Panc1 (cell line): Measurements from ENCODE around the gene ERG.

Experiments
- CTCF ChIP-seq: fragments of 450-650 bp; IDR thresholded peaks from 2 replicates; pipeline ENCODE4 v1.5.1; 2017; ENCODE audit warnings: mild to moderate bottlenecking
- POLR2AphosphoS5 ChIP-seq: IDR thresholded peaks from 2 replicates; pipeline ENCODE4 v1.6.1; 2012; ENCODE audit warnings: mild to moderate bottlenecking, low read depth, low read length, moderate library complexity

GRCh38 chr21:38439957-38440356 is 58.3 kb downstream of the ERG start:
- no peak for TF ChIP-seq CTCF
- TF ChIP-seq POLR2AphosphoS5, result no peak
